K562 (cell line): ENCODE results near the gene AIF1. TPM values are rescaled to one million over a fixed set of nuclear protein-coding genes. Genes with fewer than 3 reads are reported as not detected.

Source experiments
- ATAC-seq: fragments of 200-7000 bp; cut with Tn5 transposase; 3 replicates; pipeline ENCODE4 v1.9.1; 2020; ENCODE audit warnings: moderate library complexity
- BruUV-seq: library from RNA; stranded (reverse); fragments of 400-500 nt; replicated peaks from 2 replicates; lab custom pipeline; 2021; lab: Mats Ljungman, UMichigan
- CTCF ChIA-PET: fragments of 300-600 bp; formaldehyde crosslinking; extraction: SDS; loops from one replicate; lab custom pipeline; 2021; ENCODE audit warnings: low intra/inter-chr PET ratio; lab: Yijun Ruan, JAX
- POLR2A ChIA-PET: fragments of 300-600, 350-650 bp; sonication (Branson Sonifier 250); formaldehyde crosslinking; extraction: SDS; loops from one replicate; lab custom pipeline; 2021; ENCODE audit warnings: antibody characterized with exemption, inconsistent platforms; lab: Yijun Ruan, JAX
- DNase-seq, 4 experiments: peaks; one replicate each; pipeline versions ENCODE4 v3.0.0 to v3.0.0-alpha.2; 2011 to 2018; ENCODE audit warnings: low spot score in 3 of 4, mixed read lengths in 3 of 4; ENCODE audit errors: extremely low read depth in 1 of 4
- FAIRE-seq: peaks from 2 replicates; lab custom pipeline; 2011; peaks lifted over from hg19 to GRCh38; lab: Jason Lieb, UNC
- H2AFZ ChIP-seq: 2 replicates; pipeline ENCODE4 v1.6.0; 2011; ENCODE audit warnings: low read depth, low read length, control low read depth, inconsistent platforms
- H3K27ac ChIP-seq: fragments of 200-600 bp; 3 replicates; pipeline ENCODE4 v1.8.0; 2011; ENCODE audit warnings: low read depth, mild to moderate bottlenecking, control low read depth, inconsistent platforms, low read length, moderate library complexity, mixed read lengths; ENCODE audit errors: extremely low read depth
- H3K27me3 ChIP-seq, 2 experiments: fragments of 300-600 bp in 1 of 2; 2 replicates in 1 of 2; 3 replicates in 1 of 2; pipeline versions ENCODE4 v1.6.0 to v1.8.0; 2011; ENCODE audit warnings: inconsistent platforms in 2 of 2, low read length in 2 of 2, mild to moderate bottlenecking in 1 of 2, mixed read lengths in 1 of 2, moderate library complexity in 1 of 2; ENCODE audit not compliant: control insufficient read depth in 2 of 2, insufficient read depth in 2 of 2
- H3K36me3 ChIP-seq: fragments of 300-600 bp; 3 replicates; pipeline ENCODE4 v1.8.0; 2011; ENCODE audit warnings: mild to moderate bottlenecking, low read length, inconsistent platforms; ENCODE audit not compliant: control insufficient read depth, insufficient read depth
- H3K4me1 ChIP-seq, 2 experiments: fragments of 200-600 bp in 1 of 2; replicated peaks in 1 of 2; 2 replicates in 1 of 2; 3 replicates in 1 of 2; pipeline versions ENCODE4 v1.5.1 to v1.8.0; 2011; ENCODE audit warnings: inconsistent platforms in 2 of 2, low read length in 2 of 2, mild to moderate bottlenecking in 1 of 2, mixed read lengths in 1 of 2, moderate library complexity in 1 of 2; ENCODE audit not compliant: control insufficient read depth in 2 of 2, insufficient read depth in 2 of 2
- H3K4me2 ChIP-seq: 2 replicates; pipeline ENCODE4 v1.6.1; 2011; ENCODE audit warnings: low read length, control low read depth, inconsistent platforms, mixed read lengths; ENCODE audit not compliant: insufficient read depth
- H3K4me3 ChIP-seq: fragments of 200-600 bp; sonication (generic), shearing (Covaris generic); 2 replicates; pipeline ENCODE4 v1.5.1; 2016; ENCODE audit warnings: control low read depth, inconsistent platforms
- H3K79me2 ChIP-seq: fragments of 200-600 bp; 3 replicates; pipeline ENCODE4 v1.8.0; 2011; ENCODE audit warnings: low read length, inconsistent platforms; ENCODE audit not compliant: control insufficient read depth, insufficient read depth
- H3K9ac ChIP-seq, 2 experiments: 2 replicates each; pipeline versions ENCODE4 v1.6.0 to v1.6.1; 2011; ENCODE audit warnings: low read depth in 2 of 2, low read length in 2 of 2, control low read depth in 1 of 2, inconsistent platforms in 1 of 2, mild to moderate bottlenecking in 1 of 2, mixed read lengths in 1 of 2; ENCODE audit not compliant: insufficient read depth in 1 of 2
- H3K9me1 ChIP-seq: one replicate; pipeline ENCODE4 v1.6.0; 2011; ENCODE audit warnings: inconsistent platforms, mild to moderate bottlenecking, low read length, moderate library complexity; ENCODE audit not compliant: control insufficient read depth, insufficient read depth
- H3K9me3 ChIP-seq: replicated peaks from 2 replicates; pipeline ENCODE4 v1.5.1; 2011; ENCODE audit warnings: low read depth, low read length, inconsistent platforms; ENCODE audit not compliant: control insufficient read depth, insufficient read depth
- H4K20me1 ChIP-seq: replicated peaks from 2 replicates; pipeline ENCODE4 v1.6.1; 2011; ENCODE audit warnings: low read length, inconsistent platforms, mixed read lengths; ENCODE audit not compliant: control insufficient read depth, insufficient read depth
- CCAR2 ChIP-seq: fragments of 200-400 bp; formaldehyde crosslinking; IDR thresholded peaks from 2 replicates; pipeline ENCODE4 v1.6.1; 2017; ENCODE audit warnings: mild to moderate bottlenecking, low read depth, low read length
- NR2C1 ChIP-seq, 2 experiments: fragments of 450-650 bp; IDR thresholded peaks; 2 replicates each; pipeline ENCODE4 v1.6.1; 2017; ENCODE audit warnings: mild to moderate bottlenecking in 2 of 2, antibody characterized with exemption in 1 of 2, inconsistent platforms in 1 of 2, missing compliant biosample characterization in 1 of 2, missing genetic modification characterization in 1 of 2
- SIX5 ChIP-seq, 2 experiments: IDR thresholded peaks; 2 replicates each; pipeline ENCODE4 v1.6.1; 2011; ENCODE audit warnings: low read length in 2 of 2, borderline replicate concordance in 1 of 2, low read depth in 1 of 2, mild to moderate bottlenecking in 1 of 2, moderate library complexity in 1 of 2; ENCODE audit not compliant: insufficient read depth in 1 of 2
- TAL1 ChIP-seq: fragments of 450-650 bp; IDR thresholded peaks from 2 replicates; pipeline ENCODE4 v1.6.1; 2016; ENCODE audit warnings: mild to moderate bottlenecking
- WHSC1 ChIP-seq: IDR thresholded peaks from one replicate; pipeline ENCODE4 v1.6.1; 2012; ENCODE audit warnings: low read length, control low read depth, inconsistent platforms
- XRCC5 ChIP-seq: fragments of 200-400 bp; formaldehyde crosslinking; IDR thresholded peaks from 2 replicates; pipeline ENCODE4 v1.6.1; 2017; ENCODE audit warnings: low read depth, mild to moderate bottlenecking, low read length
- WGBS: fragments of 100-300 bp; shearing (Covaris generic); methylation state at CpG from one replicate; pipeline ENCODE4 v1.1.6; 2016; ENCODE audit warnings: low coverage, mixed read lengths; ENCODE audit not compliant: insufficient coverage; ENCODE audit errors: missing lambda C conversion rate; 5-methylcytosine and 5-hydroxymethylcytosine counted together
- in situ Hi-C: fragments of 300-500 bp; cut with MboI; formaldehyde crosslinking; loops from 4 replicates; pipeline ENCODE4 v1.15.0; 2018; ENCODE audit warnings: inconsistent platforms, mixed read lengths
- intact Hi-C: fragments of 100-400 bp; cut with micrococcal nuclease; formaldehyde crosslinking; loops from 2 replicates; pipeline ENCODE4 v1.14.2; 2022
- polyA plus RNA-seq, 8 experiments: library from polyadenylated mRNA; depleted of rRNA in 4 of 8; stranded (reverse) in 5 of 8; unstranded in 3 of 8; fragments of >200 nt; fragmentation: Nextera tagmentation in 2 of 8; fragmentation: Illumina TruSeq in 1 of 8; extraction: Ambion mirVana in 2 of 8; extraction: Trizol in 1 of 8; gene quantifications; 2 replicates each; pipeline versions ENCODE4 v1.2.1 to v1.2.3, GENCODE V29; 2011 to 2014; ENCODE audit warnings: inconsistent platforms in 1 of 8, missing spikeins in 1 of 8
- total RNA-seq, 7 experiments: library from RNA; depleted of rRNA in 6 of 7; stranded (reverse); fragments of >200 nt in 6 of 7; fragmentation: Illumina TruSeq in 2 of 7; extraction: Trizol in 2 of 7; gene quantifications; 2 replicates each; pipeline versions ENCODE4 v1.2.1 to v1.2.3, GENCODE V29; 2011 to 2021; ENCODE audit warnings: low replicate concordance in 1 of 7
- TF ChIP-seq, protein P1 (sequence below): fragments of 450-650 bp; IDR thresholded peaks from 2 replicates; pipeline ENCODE4 v1.6.1; 2018; ENCODE audit not compliant: partially characterized antibody

Gene AIF1
- total and polyA plus RNA-seq, 9 of the 15 experiments (the other 6 are each of a cell fraction or from before 2014, with no cell fraction given) = 9.4 to 33.4 (median 19.4) TPM

DNA sequence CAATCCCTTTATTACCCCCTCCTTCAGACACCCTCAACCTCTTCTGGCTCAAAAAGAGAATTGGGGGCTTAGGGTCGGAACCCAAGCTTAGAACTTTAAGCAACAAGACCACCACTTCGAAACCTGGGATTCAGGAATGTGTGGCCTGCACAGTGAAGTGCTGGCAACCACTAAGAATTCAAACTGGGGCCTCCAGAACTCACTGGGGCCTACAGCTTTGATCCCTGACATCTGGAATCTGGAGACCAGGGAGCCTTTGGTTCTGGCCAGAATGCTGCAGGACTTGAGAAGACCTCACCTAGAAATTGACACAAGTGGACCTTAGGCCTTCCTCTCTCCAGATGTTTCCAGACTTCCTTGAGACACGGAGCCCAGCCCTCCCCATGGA is 37.5 kb upstream of the AIF1 start:
- Histone ChIP-seq H3K27ac (no peak overlapping the region), H3K79me2 (no peaks in the 10 kb centered on the region), H3K4me1 (peaks cover 0 to 33% of the 10 kb centered on the region in 2 experiments; a peak in 3 of 5 replicates), H3K9me3 (no peaks in the 10 kb centered on the region), H3K4me2 (no peak overlapping the region), H3K36me3 (no peaks in the 10 kb centered on the region), H3K4me3 (no peak overlapping the region), H3K9ac (no peak overlapping the region), H4K20me1 (no peaks in the 10 kb centered on the region), H3K27me3 (no peaks in the 10 kb centered on the region), H2AFZ (no peak overlapping the region), H3K9me1 (no peaks in the 10 kb centered on the region)
- in situ Hi-C loops = no loop called here
- no TSS peak for BruUV-seq
- CTCF ChIA-PET = no interaction called here
- TF ChIP-seq NR2C1 (IDR thresholded peaks at IDR 0.05) (no peak), NR2C1 (tag; IDR thresholded peaks at IDR 0.05) (no peak), CCAR2 (no peak), XRCC5 (no peak), TAL1 (no peak), SIX5 (IDR thresholded peaks at IDR 0.05; ENCODE audit: borderline replicate concordance in 1 of 2, insufficient read depth in 1 of 2, low read depth in 1 of 2, low read length in 2 of 2) (no peak), WHSC1 (no peak)
- TF ChIP-seq, protein P1, sequence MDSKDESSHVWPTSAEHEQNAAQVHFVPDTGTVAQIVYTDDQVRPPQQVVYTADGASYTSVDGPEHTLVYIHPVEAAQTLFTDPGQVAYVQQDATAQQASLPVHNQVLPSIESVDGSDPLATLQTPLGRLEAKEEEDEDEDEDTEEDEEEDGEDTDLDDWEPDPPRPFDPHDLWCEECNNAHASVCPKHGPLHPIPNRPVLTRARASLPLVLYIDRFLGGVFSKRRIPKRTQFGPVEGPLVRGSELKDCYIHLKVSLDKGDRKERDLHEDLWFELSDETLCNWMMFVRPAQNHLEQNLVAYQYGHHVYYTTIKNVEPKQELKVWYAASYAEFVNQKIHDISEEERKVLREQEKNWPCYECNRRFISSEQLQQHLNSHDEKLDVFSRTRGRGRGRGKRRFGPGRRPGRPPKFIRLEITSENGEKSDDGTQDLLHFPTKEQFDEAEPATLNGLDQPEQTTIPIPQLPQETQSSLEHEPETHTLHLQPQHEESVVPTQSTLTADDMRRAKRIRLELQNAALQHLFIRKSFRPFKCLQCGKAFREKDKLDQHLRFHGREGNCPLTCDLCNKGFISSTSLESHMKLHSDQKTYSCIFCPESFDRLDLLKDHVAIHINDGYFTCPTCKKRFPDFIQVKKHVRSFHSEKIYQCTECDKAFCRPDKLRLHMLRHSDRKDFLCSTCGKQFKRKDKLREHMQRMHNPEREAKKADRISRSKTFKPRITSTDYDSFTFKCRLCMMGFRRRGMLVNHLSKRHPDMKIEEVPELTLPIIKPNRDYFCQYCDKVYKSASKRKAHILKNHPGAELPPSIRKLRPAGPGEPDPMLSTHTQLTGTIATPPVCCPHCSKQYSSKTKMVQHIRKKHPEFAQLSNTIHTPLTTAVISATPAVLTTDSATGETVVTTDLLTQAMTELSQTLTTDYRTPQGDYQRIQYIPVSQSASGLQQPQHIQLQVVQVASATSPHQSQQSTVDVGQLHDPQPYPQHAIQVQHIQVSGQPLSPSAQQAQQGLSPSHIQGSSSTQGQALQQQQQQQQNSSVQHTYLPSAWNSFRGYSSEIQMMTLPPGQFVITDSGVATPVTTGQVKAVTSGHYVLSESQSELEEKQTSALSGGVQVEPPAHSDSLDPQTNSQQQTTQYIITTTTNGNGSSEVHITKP = no peak
- DNase-seq (no peak), ATAC-seq (no peak), FAIRE-seq (no peak)
- POLR2A ChIA-PET = interaction anchor here (0.6 to 0.9 kb wide), 2 partner anchors 21 to 30 kb away, joined by 3 to 4 read pairs; partner anchors contain the start of gene NFKBIL1
- intact Hi-C loops = no loop called here
- 58% methylated on average over 3 of the region's 3 CpGs for WGBS
